ENCODE data around the gene SLC9A3. TPM values are rescaled to one million over a fixed set of nuclear protein-coding genes. Genes with fewer than 3 reads are reported as not detected.

SLC9A3 gene
- total RNA-seq, 1 experiment from 2014 or later, result 0.85 TPM

GRCh38 chr5:572398-573019 is 48.3 kb upstream of the SLC9A3 start:
- no peak overlapping the region for H3K4me3 Mint-ChIP-seq
- WGBS (ENCODE audit: extremely low coverage, insufficient read length, low lambda C conversion rate), result no CpG with 5 or more reads among the region's 14 CpGs
- H2BK5ac ChIP-seq (ENCODE audit: insufficient read length, low read length), result no peak overlapping the region

More at GRCh38 chr5:572398-573019, 48.3 kb upstream of the SLC9A3 start:
- no peak overlapping the region for H2BK20ac ChIP-seq (ENCODE audit: low read depth, low read length, poor library complexity, severe bottlenecking)
- H3K27ac Mint-ChIP-seq, result no peak overlapping the region
- H4K91ac ChIP-seq (ENCODE audit: insufficient read length, low read depth, low read length), result no peak overlapping the region
- no peak overlapping the region for H3K18ac ChIP-seq (ENCODE audit: insufficient read length, low read depth, low read length)
- no peak overlapping the region for H4K5ac ChIP-seq (ENCODE audit: insufficient read length, low read depth, low read length)
- H3K14ac ChIP-seq (ENCODE audit: insufficient read depth, low read length), result no peak overlapping the region
- no peak for TF ChIP-seq CTCF (conservative IDR thresholded peaks at IDR 0.05)
- no peak overlapping the region for H2AFZ ChIP-seq (ENCODE audit: low read length)
- no peaks in the 10 kb centered on the region for H3K27me3 ChIP-seq (ENCODE audit: insufficient read depth, low read length)
- H2BK15ac ChIP-seq (ENCODE audit: low read depth, low read length), result no peak overlapping the region
- no peak overlapping the region for H2AK5ac ChIP-seq (ENCODE audit: insufficient read length, low read length)
- no peak overlapping the region for H3K23ac ChIP-seq (ENCODE audit: insufficient read length, low read depth, low read length)
- peaks cover 11 to 19% of the 10 kb centered on the region in 2 experiments for H3K9me3 Mint-ChIP-seq
- no peak overlapping the region for H2BK12ac ChIP-seq (ENCODE audit: insufficient read length, low read depth, low read length)
- no peak overlapping the region for H3K9ac ChIP-seq (ENCODE audit: extremely low read depth, insufficient read length, low read length)
- no peak for DNase-seq
- no peak overlapping the region for H3K4ac ChIP-seq (ENCODE audit: low read depth, low read length)
- H3T11ph ChIP-seq (ENCODE audit: low read length), result no peak overlapping the region
- no peaks in the 10 kb centered on the region for H3K4me1 ChIP-seq (ENCODE audit: insufficient read depth, low read length)
- no peak overlapping the region for H2BK120ac ChIP-seq (ENCODE audit: low read depth, low read length, poor library complexity, severe bottlenecking)
- H3K27me3 Mint-ChIP-seq (ENCODE audit: low read depth), result peaks cover 47% of the 10 kb centered on the region
- H3K56ac ChIP-seq (ENCODE audit: insufficient read length, low read depth, low read length), result no peak overlapping the region
- H3K23me2 ChIP-seq (ENCODE audit: insufficient read length, low read depth, low read length, poor library complexity, severe bottlenecking), result no peaks in the 10 kb centered on the region
- peaks cover 0 to 10% (median 0%) of the 10 kb centered on the region in 3 experiments; a peak in 2 of 7 replicates for H3K36me3 Mint-ChIP-seq (ENCODE audit: insufficient read depth in 1 of 3, low read depth in 3 of 3)
- H4K8ac ChIP-seq (replicated peaks; ENCODE audit: insufficient read length, low read depth, low read length), result no peak overlapping the region
- H3K79me2 ChIP-seq (ENCODE audit: insufficient read depth, low read length), result no peaks in the 10 kb centered on the region
- no peak overlapping the region for H3K4me2 ChIP-seq (ENCODE audit: insufficient read depth, insufficient read length, low read length)
- no peaks in the 10 kb centered on the region for H4K20me1 ChIP-seq (ENCODE audit: control insufficient read depth, insufficient read depth, insufficient read length)
- H3K79me1 ChIP-seq (ENCODE audit: insufficient read depth, low read depth, low read length, poor library complexity, severe bottlenecking), result no peaks in the 10 kb centered on the region
- H3K4me1 Mint-ChIP-seq, result peaks cover 4 to 12% of the 10 kb centered on the region in 2 experiments
- peaks cover 4% of the 10 kb centered on the region for H3K9me3 ChIP-seq (ENCODE audit: control insufficient read depth, low read depth, low read length)
- H3K27ac ChIP-seq (ENCODE audit: insufficient read length, low read depth, low read length), result no peak overlapping the region

All from H9 (cell line).